K562 (cell line): Measurements from ENCODE around the gene PLA2G2C. TPM values are rescaled to one million over a fixed set of nuclear protein-coding genes. Genes with fewer than 3 reads are reported as not detected.

ENCODE experiments used
- ATAC-seq: fragments of 200-7000 bp; cut with Tn5 transposase; 3 replicates; pipeline ENCODE4 v1.9.1; 2020; ENCODE audit warnings: moderate library complexity
- BruUV-seq: library from RNA; stranded (reverse); fragments of 400-500 nt; replicated peaks from 2 replicates; lab custom pipeline; 2021; lab: Mats Ljungman, UMichigan
- CTCF ChIA-PET: fragments of 300-600 bp; formaldehyde crosslinking; extraction: SDS; loops from one replicate; lab custom pipeline; 2021; ENCODE audit warnings: low intra/inter-chr PET ratio; lab: Yijun Ruan, JAX
- POLR2A ChIA-PET: fragments of 300-600, 350-650 bp; sonication (Branson Sonifier 250); formaldehyde crosslinking; extraction: SDS; loops from one replicate; lab custom pipeline; 2021; ENCODE audit warnings: antibody characterized with exemption, inconsistent platforms; lab: Yijun Ruan, JAX
- DNase-seq, 4 experiments: peaks; one replicate each; pipeline versions ENCODE4 v3.0.0 to v3.0.0-alpha.2; 2011 to 2018; ENCODE audit warnings: low spot score in 3 of 4, mixed read lengths in 3 of 4; ENCODE audit errors: extremely low read depth in 1 of 4
- FAIRE-seq: peaks from 2 replicates; lab custom pipeline; 2011; peaks lifted over from hg19 to GRCh38; lab: Jason Lieb, UNC
- H2AFZ ChIP-seq: 2 replicates; pipeline ENCODE4 v1.6.0; 2011; ENCODE audit warnings: low read depth, low read length, control low read depth, inconsistent platforms
- H3K27ac ChIP-seq: fragments of 200-600 bp; 3 replicates; pipeline ENCODE4 v1.8.0; 2011; ENCODE audit warnings: low read depth, mild to moderate bottlenecking, control low read depth, inconsistent platforms, low read length, moderate library complexity, mixed read lengths; ENCODE audit errors: extremely low read depth
- H3K27me3 ChIP-seq, 2 experiments: fragments of 300-600 bp in 1 of 2; 2 replicates in 1 of 2; 3 replicates in 1 of 2; pipeline versions ENCODE4 v1.6.0 to v1.8.0; 2011; ENCODE audit warnings: inconsistent platforms in 2 of 2, low read length in 2 of 2, mild to moderate bottlenecking in 1 of 2, mixed read lengths in 1 of 2, moderate library complexity in 1 of 2; ENCODE audit not compliant: control insufficient read depth in 2 of 2, insufficient read depth in 2 of 2
- H3K36me3 ChIP-seq: fragments of 300-600 bp; 3 replicates; pipeline ENCODE4 v1.8.0; 2011; ENCODE audit warnings: mild to moderate bottlenecking, low read length, inconsistent platforms; ENCODE audit not compliant: control insufficient read depth, insufficient read depth
- H3K4me1 ChIP-seq, 2 experiments: fragments of 200-600 bp in 1 of 2; replicated peaks in 1 of 2; 2 replicates in 1 of 2; 3 replicates in 1 of 2; pipeline versions ENCODE4 v1.5.1 to v1.8.0; 2011; ENCODE audit warnings: inconsistent platforms in 2 of 2, low read length in 2 of 2, mild to moderate bottlenecking in 1 of 2, mixed read lengths in 1 of 2, moderate library complexity in 1 of 2; ENCODE audit not compliant: control insufficient read depth in 2 of 2, insufficient read depth in 2 of 2
- H3K4me2 ChIP-seq: 2 replicates; pipeline ENCODE4 v1.6.1; 2011; ENCODE audit warnings: low read length, control low read depth, inconsistent platforms, mixed read lengths; ENCODE audit not compliant: insufficient read depth
- H3K4me3 ChIP-seq: fragments of 200-600 bp; sonication (generic), shearing (Covaris generic); 2 replicates; pipeline ENCODE4 v1.5.1; 2016; ENCODE audit warnings: control low read depth, inconsistent platforms
- H3K79me2 ChIP-seq: fragments of 200-600 bp; 3 replicates; pipeline ENCODE4 v1.8.0; 2011; ENCODE audit warnings: low read length, inconsistent platforms; ENCODE audit not compliant: control insufficient read depth, insufficient read depth
- H3K9ac ChIP-seq, 2 experiments: 2 replicates each; pipeline versions ENCODE4 v1.6.0 to v1.6.1; 2011; ENCODE audit warnings: low read depth in 2 of 2, low read length in 2 of 2, control low read depth in 1 of 2, inconsistent platforms in 1 of 2, mild to moderate bottlenecking in 1 of 2, mixed read lengths in 1 of 2; ENCODE audit not compliant: insufficient read depth in 1 of 2
- H3K9me1 ChIP-seq: one replicate; pipeline ENCODE4 v1.6.0; 2011; ENCODE audit warnings: inconsistent platforms, mild to moderate bottlenecking, low read length, moderate library complexity; ENCODE audit not compliant: control insufficient read depth, insufficient read depth
- H3K9me3 ChIP-seq: replicated peaks from 2 replicates; pipeline ENCODE4 v1.5.1; 2011; ENCODE audit warnings: low read depth, low read length, inconsistent platforms; ENCODE audit not compliant: control insufficient read depth, insufficient read depth
- H4K20me1 ChIP-seq: replicated peaks from 2 replicates; pipeline ENCODE4 v1.6.1; 2011; ENCODE audit warnings: low read length, inconsistent platforms, mixed read lengths; ENCODE audit not compliant: control insufficient read depth, insufficient read depth
- KHSRP ChIP-seq: fragments of 450-650 bp; IDR thresholded peaks from 2 replicates; pipeline ENCODE4 v1.6.1; 2017
- MBD1 ChIP-seq: fragments of 250-450 bp; sonication (Bioruptor Pico); IDR thresholded peaks from 2 replicates; pipeline ENCODE4 v1.8.0; 2022; ENCODE audit warnings: inconsistent platforms
- NCOR1 ChIP-seq: fragments of 450-650 bp; IDR thresholded peaks from 2 replicates; pipeline ENCODE4 v1.6.1; 2016; ENCODE audit warnings: mild to moderate bottlenecking, moderate library complexity
- SRSF3 ChIP-seq: fragments of 200-400 bp; formaldehyde crosslinking; IDR thresholded peaks from 2 replicates; pipeline ENCODE4 v1.6.1; 2016; ENCODE audit warnings: mild to moderate bottlenecking, low read length, moderate library complexity; ENCODE audit not compliant: insufficient read depth
- TRIM24 ChIP-seq, 2 experiments: fragments of 450-650 bp; IDR thresholded peaks; 2 replicates each; pipeline ENCODE4 v1.6.1; 2016
- ZNF561 ChIP-seq: fragments of 450-650 bp; formaldehyde crosslinking; conservative IDR thresholded peaks from 2 replicates; pipeline ENCODE4 v1.4.0; 2020; ENCODE audit warnings: mild to moderate bottlenecking, moderate library complexity
- WGBS: fragments of 100-300 bp; shearing (Covaris generic); methylation state at CpG from one replicate; pipeline ENCODE4 v1.1.6; 2016; ENCODE audit warnings: low coverage, mixed read lengths; ENCODE audit not compliant: insufficient coverage; ENCODE audit errors: missing lambda C conversion rate; 5-methylcytosine and 5-hydroxymethylcytosine counted together
- in situ Hi-C: fragments of 300-500 bp; cut with MboI; formaldehyde crosslinking; loops from 4 replicates; pipeline ENCODE4 v1.15.0; 2018; ENCODE audit warnings: inconsistent platforms, mixed read lengths
- intact Hi-C: fragments of 100-400 bp; cut with micrococcal nuclease; formaldehyde crosslinking; loops from 2 replicates; pipeline ENCODE4 v1.14.2; 2022
- polyA plus RNA-seq, 8 experiments: library from polyadenylated mRNA; depleted of rRNA in 4 of 8; stranded (reverse) in 5 of 8; unstranded in 3 of 8; fragments of >200 nt; fragmentation: Nextera tagmentation in 2 of 8; fragmentation: Illumina TruSeq in 1 of 8; extraction: Ambion mirVana in 2 of 8; extraction: Trizol in 1 of 8; gene quantifications; 2 replicates each; pipeline versions ENCODE4 v1.2.1 to v1.2.3, GENCODE V29; 2011 to 2014; ENCODE audit warnings: inconsistent platforms in 1 of 8, missing spikeins in 1 of 8
- total RNA-seq, 7 experiments: library from RNA; depleted of rRNA in 6 of 7; stranded (reverse); fragments of >200 nt in 6 of 7; fragmentation: Illumina TruSeq in 2 of 7; extraction: Trizol in 2 of 7; gene quantifications; 2 replicates each; pipeline versions ENCODE4 v1.2.1 to v1.2.3, GENCODE V29; 2011 to 2021; ENCODE audit warnings: low replicate concordance in 1 of 7

PLA2G2C gene
- total and polyA plus RNA-seq, 9 of the 15 experiments (the other 6 are each of a cell fraction or from before 2014, with no cell fraction given) = 0.14 to 0.49 (median 0.21) TPM

- in situ Hi-C loops (no loop called here), intact Hi-C loops (no loop called here)
- 62% methylated on average over 6 of the region's 6 CpGs for WGBS
- Histone ChIP-seq H2AFZ (no peak overlapping the region), H3K9ac (no peak overlapping the region), H3K4me3 (no peak overlapping the region), H3K36me3 (no peaks in the 10 kb centered on the region), H3K79me2 (no peaks in the 10 kb centered on the region), H3K4me2 (no peak overlapping the region), H3K4me1 (peaks cover 28 to 30% of the 10 kb centered on the region in 2 experiments), H3K9me3 (peaks cover 7% of the 10 kb centered on the region), H3K27me3 (no peaks in the 10 kb centered on the region), H3K9me1 (no peaks in the 10 kb centered on the region), H4K20me1 (no peaks in the 10 kb centered on the region), H3K27ac (no peak overlapping the region)
- no peak for TF ChIP-seq ZNF561 (CRISPR knock-in tag)
- no peak for TF ChIP-seq SRSF3
- no peak for TF ChIP-seq NCOR1
- no peak for TF ChIP-seq KHSRP
- no peak for TF ChIP-seq MBD1 (CRISPR knock-in tag)
- 0 out of 4 replicates have a peak, but pooled peaks of 1 of the 2 experiments have one; percentile 3 for TF ChIP-seq TRIM24 (IDR thresholded peaks at IDR 0.05)
- FAIRE-seq = no peak
- no peak for DNase-seq
- BruUV-seq = no TSS peak
- ChIA-PET POLR2A (interaction anchor here (0.6 to 2.1 kb wide), 8 partner anchors 8 to 598 kb away, joined by 3 to 15 read pairs (median 3); no protein-coding TSS in a partner anchor), CTCF (no interaction called here)
- ATAC-seq = no peak
These were observed 6.0 kb downstream of the PLA2G2C start for GRCh38 chr1:20180129-20180843.
